ENCODE measurements around the gene GADD45GIP1.

GADD45GIP1 gene

DNA sequence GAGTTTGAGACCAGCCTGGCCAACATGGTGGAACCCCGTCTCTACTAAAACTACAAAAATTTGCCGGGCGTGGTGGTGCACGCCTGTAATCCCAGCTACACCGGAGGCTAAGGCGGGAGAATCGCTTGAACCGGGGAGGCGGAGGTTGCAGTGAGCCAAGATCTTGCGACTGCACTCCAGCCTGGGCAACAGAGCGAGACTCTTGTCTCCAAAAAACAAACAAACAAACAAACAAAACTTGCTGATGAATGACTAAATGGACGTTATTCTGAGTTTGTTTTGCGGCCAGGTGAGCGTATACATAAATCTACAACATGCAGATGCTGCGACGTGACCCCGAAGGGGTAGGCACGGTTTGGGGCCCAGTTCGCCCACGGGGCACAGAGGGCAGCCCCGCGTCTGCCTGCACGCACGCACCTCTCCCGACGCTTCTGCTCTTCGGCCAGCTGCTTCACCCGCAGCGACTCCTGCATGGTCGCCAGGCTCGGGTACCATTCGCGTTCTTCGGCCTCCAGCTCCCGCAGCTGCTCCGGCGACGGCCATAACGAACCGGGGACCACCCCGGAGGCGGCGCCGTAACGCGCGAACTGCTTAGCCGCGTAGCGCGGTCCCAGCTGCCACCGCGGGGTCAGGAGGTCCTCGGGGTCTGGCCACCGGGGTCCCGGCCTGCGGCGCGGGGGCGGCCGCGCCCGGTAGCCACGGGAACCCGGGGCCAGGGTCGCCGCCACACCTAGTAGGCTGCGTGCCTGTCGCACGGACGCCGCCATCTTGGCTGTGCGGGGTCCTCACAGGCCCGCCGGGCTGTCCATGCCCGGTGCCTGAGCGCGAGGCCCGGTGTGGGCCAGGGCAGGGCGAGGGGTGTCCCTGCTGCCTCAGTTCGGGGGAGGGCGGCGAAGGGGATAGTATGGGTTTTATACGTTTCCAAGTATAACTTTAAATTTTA is at the start of gene GADD45GIP1:
GADD45GIP1 (minus strand) TSS at position 778 of the 943 bp plus-strand sequence; CDS start at position 767, 11 bp downstream.
- peak; percentile 91 for DNase-seq (ENCODE audit: low spot score)

DNA sequence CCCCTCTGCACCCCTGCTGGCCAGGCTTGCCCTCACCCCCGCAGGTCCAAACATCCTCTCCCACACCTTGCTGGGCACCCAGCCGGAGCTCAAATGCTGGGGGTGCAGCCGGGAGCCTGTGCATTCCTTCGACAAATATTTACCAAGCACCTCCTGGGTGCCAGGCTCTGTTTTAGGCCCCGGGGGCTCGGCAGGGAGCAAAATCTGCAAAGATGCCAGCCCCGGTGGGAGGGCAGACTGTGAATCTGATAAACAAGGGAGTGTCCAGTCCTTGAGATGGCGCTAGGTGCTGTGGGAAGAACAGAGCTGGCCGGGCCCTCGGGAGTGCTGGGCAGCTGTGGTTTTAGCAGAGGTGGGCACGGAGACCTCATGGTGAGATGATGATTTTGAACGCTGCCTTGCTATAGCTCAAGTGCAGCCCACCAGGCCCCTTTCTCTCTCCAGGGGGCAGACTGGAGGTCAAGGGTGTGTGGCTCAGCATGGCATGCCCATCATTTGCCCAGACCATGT is 48.9 kb upstream of the GADD45GIP1 start:
- DNase-seq (ENCODE audit: low spot score), result no peak

DNA sequence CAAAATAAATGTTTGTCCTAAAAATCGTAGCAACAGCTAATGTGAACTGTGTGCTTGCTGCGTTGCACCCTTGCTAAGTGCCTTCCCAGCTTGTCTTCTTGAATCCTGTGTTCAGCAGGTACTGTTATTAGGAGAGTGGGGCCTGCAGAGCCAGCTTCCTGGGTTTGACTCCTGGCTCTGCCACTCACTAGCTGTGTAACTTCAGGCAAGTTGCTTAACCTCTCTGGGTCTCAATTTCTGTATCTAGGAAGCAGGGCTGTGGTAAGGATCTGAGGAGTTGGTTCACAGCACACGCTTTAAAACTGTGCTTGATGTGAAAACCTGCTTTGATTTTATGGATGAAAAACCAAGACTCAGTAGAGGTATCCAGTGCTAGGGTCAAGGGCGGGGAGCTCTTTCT is 48.2 kb upstream of the GADD45GIP1 start:
- no peak for DNase-seq (ENCODE audit: low spot score)

GRCh38 chr19:13004273-13004672 is 47.2 kb upstream of the GADD45GIP1 start:
- DNase-seq (ENCODE audit: low spot score), result no peak

- DNase-seq (ENCODE audit: low spot score), result no peak
These were observed 46.1 kb upstream of the GADD45GIP1 start for GRCh38 chr19:13003081-13003480.

- DNase-seq (ENCODE audit: low spot score), result no peak
These were observed 45.3 kb upstream of the GADD45GIP1 start for GRCh38 chr19:13002166-13002898.

DNA sequence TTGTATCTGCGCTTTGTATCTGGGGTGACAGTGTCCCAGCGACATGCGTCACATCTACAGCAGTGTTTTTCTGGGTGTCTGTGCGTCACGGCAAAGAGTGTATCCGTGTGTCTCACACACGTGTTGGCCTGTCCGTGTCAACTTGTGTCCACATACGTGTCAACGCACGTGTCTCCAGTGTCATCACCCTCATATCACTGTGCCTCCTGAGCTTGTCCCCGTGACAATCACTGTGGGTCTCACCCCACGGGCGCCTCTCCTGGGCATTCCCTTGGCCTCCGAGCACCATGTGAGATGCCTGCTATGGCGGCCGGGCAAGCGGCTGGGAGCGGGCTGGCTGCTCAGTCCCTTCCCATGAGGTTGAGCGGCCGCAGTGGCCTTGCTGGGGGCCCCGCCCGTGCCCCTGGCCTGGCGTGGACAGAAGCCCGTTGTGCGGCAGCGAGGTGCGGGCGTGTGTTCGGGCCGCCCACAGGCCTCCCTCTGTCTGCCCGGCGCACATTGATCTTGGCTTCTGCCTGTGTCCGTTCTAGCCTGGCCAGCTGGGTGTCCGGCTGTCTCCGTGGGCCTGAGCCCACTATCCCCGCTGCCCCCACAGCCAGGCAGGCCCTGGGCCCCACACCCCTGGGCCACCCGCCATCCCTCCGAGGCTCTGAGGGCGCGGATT is 44.6 kb upstream of the GADD45GIP1 start:
- no peak for DNase-seq (ENCODE audit: low spot score)

DNA sequence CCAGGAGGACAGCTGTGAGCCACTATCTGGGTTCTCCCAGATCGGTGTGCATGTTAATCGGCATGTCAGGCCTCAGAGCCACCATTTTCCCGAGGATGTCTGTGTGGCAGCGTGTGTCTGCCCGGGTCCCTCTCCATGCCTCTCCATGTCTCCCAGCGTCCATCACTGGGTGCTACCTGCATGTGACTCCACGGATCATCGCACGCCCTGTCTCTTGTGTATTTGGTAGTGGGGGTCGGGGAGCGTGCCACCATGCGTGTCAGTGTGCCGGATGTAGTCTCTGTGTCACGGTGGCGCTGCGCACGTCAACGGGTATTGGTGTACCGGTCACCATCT is 44.1 kb upstream of the GADD45GIP1 start:
- DNase-seq (ENCODE audit: low spot score), result no peak

DNA sequence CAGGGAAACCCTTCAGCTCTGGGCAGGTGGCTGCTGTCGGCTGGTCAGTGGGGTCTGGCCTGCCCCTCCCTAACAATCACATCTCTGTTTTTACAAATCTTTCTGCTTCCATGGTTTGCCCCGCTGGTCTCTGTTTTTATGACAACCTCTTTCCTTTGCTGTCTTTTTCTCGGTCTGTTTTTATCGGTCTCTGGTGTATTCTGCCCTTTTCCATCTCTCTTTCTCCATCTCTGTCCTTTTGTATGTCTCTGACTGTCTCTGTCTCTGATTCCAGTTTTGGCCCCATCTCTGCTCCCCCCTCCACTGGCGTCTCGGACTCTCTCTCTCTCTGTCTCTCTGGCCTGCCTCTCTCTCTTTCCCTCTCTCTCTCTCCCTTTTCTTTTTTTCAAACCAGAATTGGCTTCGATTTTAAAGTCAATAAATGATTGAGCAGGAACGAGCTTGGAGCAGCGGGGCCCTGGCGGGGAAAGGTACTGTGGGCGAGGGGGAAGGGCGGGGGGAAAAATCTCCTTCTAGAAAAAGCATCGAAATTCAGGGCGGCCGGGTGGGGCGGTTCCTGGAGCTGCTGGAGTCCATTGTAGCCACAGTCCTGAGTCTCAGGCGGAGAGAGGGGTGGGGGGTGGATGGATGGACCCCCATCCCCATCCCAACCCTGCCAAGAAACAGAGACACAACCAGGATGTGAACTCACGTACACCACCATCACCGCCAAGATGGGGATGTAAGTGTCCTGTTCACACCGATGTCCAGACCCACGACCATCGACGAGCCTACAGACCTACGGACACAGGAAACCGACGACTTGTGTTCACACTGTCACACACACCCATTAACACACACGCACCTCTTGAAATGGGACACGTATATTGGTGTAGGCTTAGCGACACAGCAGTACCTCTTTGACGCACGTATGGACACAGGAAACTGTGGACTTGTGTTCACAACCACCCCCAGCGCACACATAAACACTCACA is 41.2 kb upstream of the GADD45GIP1 start:
- DNase-seq (ENCODE audit: low spot score), result no peak

GRCh38 chr19:12997179-12997966 is 40.4 kb upstream of the GADD45GIP1 start:
- no peak for DNase-seq (ENCODE audit: low spot score)

DNA sequence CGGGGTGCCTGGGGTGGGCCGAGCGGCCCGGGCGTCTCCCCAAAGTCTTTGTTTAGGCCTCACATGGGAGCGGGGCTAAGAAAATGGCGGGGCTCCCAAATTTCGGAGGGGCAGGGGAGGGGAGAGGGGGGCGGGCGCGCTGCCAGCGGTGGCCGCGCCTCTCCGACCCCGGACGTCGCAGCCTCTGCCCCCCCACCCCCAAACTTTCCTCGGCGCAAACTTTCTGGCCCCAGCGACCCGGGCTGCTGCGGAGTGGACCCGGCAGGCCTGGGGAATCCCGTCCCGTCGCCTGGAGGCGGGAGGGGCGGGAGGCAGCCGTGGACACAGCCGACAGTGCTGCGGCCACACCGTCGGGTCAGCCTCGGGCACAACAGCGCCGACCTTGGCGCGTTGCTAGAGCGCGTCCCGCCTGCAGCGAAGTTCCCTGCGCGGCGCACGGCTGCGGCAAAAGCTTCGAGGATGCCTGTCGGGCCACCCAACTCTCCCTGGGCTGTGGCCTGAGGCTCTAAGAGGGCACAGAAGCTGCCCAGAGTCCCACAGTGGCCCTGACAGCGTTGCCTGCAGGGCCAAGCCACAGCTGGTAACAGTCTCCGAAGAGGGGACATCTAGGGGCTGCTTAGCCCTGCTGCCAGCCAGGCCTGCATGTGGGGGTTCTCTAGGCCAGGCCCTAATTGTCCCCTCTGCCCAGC is 39.5 kb upstream of the GADD45GIP1 start:
- DNase-seq (ENCODE audit: low spot score), result no peak

- DNase-seq (ENCODE audit: low spot score), result peak; percentile 69
These were observed 38.8 kb upstream of the GADD45GIP1 start for GRCh38 chr19:12995596-12996405.

GRCh38 chr19:12994701-12995595 is 37.9 kb upstream of the GADD45GIP1 start, which contains the start of gene NFIX:
Gene NFIX (plus strand): TSS chr19:12995475. CDS start chr19:12995838, 363 bp downstream.
- peak; percentile 91 for DNase-seq (ENCODE audit: low spot score)

- DNase-seq (ENCODE audit: low spot score), result no peak
These were observed 36.5 kb upstream of the GADD45GIP1 start for GRCh38 chr19:12993562-12993961.

DNA sequence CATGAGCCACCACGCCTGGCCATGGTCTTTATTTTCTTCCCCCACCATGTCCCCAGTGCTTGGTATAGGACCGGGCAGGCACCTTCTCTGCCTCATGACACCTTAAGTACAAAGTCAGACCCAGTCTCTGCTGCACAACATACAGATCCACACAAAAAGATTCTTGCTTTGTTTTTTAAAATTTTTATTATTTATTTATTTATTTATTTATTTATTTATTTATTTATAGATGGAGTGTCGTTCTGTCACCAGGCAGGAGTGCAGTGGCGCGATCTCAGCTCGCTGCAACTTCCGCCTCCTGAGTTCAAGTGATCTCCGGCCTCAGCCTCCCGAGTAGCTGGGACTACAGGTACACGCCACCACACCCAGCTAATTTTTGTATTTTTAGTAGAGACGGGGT is 35.7 kb upstream of the GADD45GIP1 start:
- no peak for DNase-seq (ENCODE audit: low spot score)

DNA sequence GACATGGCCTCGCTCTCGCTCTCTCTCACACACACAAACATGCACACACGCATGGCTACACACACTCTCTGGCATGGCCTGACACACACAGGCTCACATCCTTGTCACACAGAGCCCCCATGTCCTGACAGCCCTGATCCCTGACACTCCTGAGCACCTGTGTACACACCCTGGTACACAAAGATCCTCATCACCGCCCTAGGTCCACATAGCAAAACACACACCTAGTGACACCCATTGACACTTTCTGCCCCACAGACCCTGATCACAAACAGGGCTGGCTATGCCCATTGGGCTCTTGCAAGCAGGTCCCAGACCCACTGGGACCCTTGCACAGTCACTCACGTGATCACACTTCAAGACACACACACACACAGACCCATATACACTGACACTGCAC is 34.3 kb upstream of the GADD45GIP1 start:
- no peak for DNase-seq (ENCODE audit: low spot score)

DNA sequence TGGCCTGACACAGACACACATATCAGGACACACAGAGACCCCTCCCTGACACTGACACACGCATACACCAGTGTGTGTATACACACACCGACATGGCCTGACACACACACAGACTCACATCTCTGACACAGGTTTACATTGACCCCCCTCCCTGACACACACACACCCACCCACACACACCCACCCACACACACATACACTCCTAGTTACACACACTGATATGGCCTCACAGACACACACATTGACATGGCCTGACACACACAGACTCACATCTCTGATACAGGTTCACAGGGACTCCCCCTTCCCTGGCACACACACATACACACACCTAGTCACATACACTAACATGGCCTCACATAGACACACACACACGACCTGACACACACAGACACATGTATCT is 33.8 kb upstream of the GADD45GIP1 start:
- no peak for DNase-seq (ENCODE audit: low spot score)

DNA sequence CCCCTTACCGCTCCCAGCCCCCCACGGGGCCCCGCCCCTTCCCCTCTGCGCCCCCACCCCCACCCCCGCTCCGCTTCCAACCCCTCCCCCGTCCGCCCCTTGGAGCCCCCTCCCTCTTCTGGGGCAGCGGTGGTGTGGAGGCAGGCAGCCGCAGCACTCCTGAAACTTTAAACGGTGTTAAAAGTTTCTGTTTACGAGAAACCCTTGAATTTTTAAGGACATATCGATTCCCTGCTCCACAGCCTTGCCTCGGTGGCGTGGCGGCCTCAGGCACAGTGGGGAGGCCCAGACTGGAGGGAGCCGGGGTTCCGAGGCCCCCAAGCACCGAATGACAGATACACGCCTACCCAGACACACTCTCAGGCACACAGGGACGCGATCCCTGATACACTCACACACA is 33.4 kb upstream of the GADD45GIP1 start:
- no peak for DNase-seq (ENCODE audit: low spot score)
